ENCODE measurements around the gene ELFN2. TPM values are rescaled to one million over a fixed set of nuclear protein-coding genes. Genes with fewer than 3 reads are reported as not detected.

The ELFN2 gene
- total RNA-seq, 1 experiment from 2014 or later, result 0.34 TPM

DNA sequence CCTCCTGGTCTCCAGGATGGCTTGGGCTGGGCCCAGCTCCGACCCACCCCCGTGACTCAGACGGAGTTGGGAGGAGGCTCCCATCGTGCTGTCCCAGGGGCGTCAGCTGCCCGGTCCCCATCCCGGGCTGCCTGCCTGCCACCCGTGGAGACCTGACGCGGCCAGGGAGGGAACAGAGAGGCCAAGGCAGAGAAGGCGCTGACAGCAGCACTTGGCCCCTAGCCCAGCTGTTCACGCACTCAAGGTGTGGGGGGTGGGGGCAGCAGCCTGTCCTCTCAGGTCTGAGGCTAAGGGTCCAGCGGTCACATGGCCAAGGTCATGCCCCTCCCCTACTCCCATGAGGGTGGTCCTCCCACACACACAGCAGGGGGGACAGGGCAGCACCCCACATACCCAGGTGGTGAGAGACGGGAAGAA, 48.6 kb downstream of the ELFN2 start:
- in situ Hi-C loops (cut with HindIII; ENCODE audit: low pct_unique_long_range_greater_than_20kb, low sequenced_read_pairs), result no loop called here
- DNase-seq (ENCODE audit: low read depth, low spot score), result no peak

DNA sequence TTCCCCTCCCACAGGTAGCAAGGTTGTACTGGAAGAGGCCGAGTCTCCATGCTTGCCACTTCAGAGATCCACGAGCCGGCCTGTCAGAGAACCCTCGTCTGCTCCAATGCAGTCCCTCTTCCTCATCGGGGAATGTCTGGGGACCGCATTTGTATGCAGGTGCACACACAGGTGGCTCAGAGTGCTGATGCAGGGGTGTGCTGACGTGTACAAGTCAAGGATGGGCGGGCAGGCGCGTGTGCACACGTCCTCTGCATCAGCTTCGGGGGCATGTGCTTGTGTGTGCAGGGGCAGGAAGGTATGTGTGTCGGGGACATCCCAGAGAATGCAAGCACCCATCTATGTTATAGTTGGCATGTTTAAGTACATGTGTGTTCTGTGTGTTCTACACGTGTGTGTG, 49.4 kb downstream of the ELFN2 start:
- in situ Hi-C loops (cut with HindIII; ENCODE audit: low pct_unique_long_range_greater_than_20kb, low sequenced_read_pairs), result no loop called here
- DNase-seq (ENCODE audit: low read depth, low spot score), result no peak

DNA sequence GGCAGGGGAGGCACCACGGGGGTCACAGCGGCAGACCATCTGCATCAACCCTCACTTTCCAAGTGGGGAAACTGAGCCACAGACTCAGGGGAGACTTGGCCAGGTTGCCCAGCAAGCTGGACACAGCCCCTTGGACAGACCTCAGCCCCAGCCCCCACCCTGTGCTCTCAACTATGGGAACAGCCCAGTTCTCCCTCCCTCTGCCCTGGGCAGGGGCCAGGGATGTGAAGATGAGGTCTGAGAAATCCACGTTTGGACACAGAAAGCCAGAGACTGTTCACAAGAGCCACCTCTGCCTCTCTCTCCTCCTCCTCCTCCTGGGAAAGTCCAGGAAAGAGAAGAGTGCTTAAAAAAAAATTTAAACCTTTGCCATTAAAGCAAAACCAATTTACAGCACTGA, 50.1 kb downstream of the ELFN2 start:
- in situ Hi-C loops (cut with HindIII; ENCODE audit: low pct_unique_long_range_greater_than_20kb, low sequenced_read_pairs), result no loop called here
- no peak for DNase-seq (ENCODE audit: low read depth, low spot score)

DNA sequence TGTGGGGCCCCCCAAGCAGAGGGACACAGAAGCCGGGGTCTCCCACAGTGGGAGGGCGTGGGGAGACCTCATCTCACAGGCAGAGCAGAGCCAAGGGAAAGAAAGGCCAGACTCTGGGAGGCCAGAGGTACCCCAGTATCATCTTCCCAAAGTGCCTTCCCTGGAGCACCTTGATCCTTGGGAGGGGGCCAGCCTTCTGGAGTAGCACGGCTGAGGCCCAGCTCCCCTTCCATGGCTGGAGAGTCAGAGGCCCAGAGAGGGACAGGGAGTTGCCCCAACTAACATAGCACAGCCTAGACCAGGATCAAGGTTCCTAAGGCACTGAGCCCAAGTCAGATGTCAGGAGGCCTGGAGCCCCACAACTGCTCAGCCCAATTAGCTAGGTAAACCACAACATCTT, 50.6 kb downstream of the ELFN2 start:
- in situ Hi-C loops (cut with HindIII; ENCODE audit: low pct_unique_long_range_greater_than_20kb, low sequenced_read_pairs), result no loop called here
- no peak for DNase-seq (ENCODE audit: low read depth, low spot score)

- in situ Hi-C loops (cut with HindIII; ENCODE audit: low pct_unique_long_range_greater_than_20kb, low sequenced_read_pairs), result no loop called here
- no peak for DNase-seq (ENCODE audit: low read depth, low spot score)
Measured at GRCh38 chr22:37375801-37376200, 51.5 kb downstream of the ELFN2 start.

DNA sequence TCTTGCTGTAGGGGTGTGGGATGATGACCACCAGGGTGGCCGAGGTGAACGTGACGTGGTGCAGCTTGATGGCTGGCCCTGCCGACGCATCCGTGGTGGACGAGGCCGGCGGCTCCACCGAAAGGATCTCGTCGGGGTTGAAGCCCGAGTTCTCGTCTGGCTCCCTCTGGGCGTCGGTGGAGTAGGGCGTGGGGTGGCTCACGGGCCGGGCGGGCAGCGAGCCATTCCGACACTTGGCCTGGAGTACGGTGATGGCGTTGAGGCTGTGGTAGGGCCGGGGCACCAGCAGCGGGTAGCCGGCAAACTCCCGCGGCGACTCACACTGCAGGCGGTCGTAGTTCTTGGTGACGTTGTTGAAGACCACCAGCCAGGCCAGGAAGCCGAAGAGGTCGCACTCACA, 52.7 kb downstream of the ELFN2 start:
- DNase-seq (ENCODE audit: low read depth, low spot score), result no peak
- in situ Hi-C loops (cut with HindIII; ENCODE audit: low pct_unique_long_range_greater_than_20kb, low sequenced_read_pairs), result no loop called here

GRCh38 chr22:37373451-37373850, 53.8 kb downstream of the ELFN2 start:
- in situ Hi-C loops (cut with HindIII; ENCODE audit: low pct_unique_long_range_greater_than_20kb, low sequenced_read_pairs), result no loop called here
- DNase-seq (ENCODE audit: low read depth, low spot score), result no peak

DNA sequence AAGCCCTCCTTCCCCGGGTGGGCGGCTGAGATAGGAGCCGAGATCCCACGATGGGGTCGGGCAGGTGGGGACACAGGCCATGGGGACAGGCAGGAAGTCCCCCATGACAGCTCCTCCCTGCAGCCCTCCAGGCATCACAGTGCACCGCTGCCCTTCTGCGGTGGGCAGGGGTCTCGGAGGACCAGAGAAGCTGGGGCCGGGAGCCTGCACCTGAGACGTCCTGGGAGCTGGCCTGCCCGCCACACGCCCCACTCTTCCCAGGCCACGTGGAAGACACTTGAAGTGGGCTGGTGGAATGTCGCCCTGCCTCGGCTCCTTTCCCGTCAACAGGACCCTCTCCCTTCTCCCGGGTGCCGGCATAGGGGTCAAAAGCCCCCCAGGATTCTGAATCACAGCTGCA, 55.4 kb downstream of the ELFN2 start:
- DNase-seq (ENCODE audit: low read depth, low spot score), result no peak
- in situ Hi-C loops (cut with HindIII; ENCODE audit: low pct_unique_long_range_greater_than_20kb, low sequenced_read_pairs), result no loop called here

DNA sequence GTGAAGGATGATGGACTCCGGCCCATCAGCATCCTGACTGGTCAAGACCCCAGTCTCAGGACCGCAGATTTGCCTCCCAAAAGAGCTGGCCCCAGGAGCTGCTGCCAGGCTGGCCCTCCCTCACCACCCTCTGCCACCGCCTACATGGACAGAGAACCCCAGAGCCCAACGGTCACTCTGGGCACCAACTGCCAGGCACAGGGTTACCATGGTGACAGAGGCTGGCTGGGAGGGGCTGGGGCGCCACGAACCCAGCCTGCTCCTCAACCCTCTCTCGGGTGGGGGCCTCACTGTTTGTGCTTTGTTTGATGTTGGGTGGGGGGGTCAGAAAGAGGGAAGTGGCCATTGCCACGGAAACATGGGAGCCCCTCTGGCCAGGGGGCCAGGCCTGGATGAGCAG, 55.8 kb downstream of the ELFN2 start:
- DNase-seq (ENCODE audit: low read depth, low spot score), result no peak
- in situ Hi-C loops (cut with HindIII; ENCODE audit: low pct_unique_long_range_greater_than_20kb, low sequenced_read_pairs), result no loop called here

- no peak for DNase-seq (ENCODE audit: low read depth, low spot score)
- in situ Hi-C loops (cut with HindIII; ENCODE audit: low pct_unique_long_range_greater_than_20kb, low sequenced_read_pairs), result no loop called here
Measured at GRCh38 chr22:37370306-37370979, 56.8 kb downstream of the ELFN2 start.

GRCh38 chr22:37369483-37369882, 57.8 kb downstream of the ELFN2 start:
- DNase-seq (ENCODE audit: low read depth, low spot score), result no peak
- in situ Hi-C loops (cut with HindIII; ENCODE audit: low pct_unique_long_range_greater_than_20kb, low sequenced_read_pairs), result no loop called here

DNA sequence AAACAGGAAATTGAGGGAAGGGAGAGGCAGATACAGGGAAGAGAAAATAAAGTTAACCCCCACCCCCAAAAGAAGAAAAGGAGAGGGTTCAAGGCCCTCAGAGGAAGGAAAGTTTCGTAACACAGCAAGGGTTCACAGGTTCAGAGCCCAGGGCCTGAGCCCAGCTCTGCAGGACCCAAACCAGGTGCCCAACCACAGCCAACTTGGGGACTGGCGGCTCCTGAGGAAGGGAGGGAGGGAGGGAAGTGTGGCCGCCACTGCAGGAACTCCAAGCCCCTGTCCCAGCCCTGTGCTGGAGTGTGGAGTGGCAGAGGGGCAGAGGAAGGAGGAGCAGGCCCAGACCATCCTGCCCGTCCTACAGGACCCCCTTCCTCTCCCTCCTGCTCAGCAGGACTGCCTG, 59.2 kb downstream of the ELFN2 start:
- no peak for DNase-seq (ENCODE audit: low read depth, low spot score)
- in situ Hi-C loops (cut with HindIII; ENCODE audit: low pct_unique_long_range_greater_than_20kb, low sequenced_read_pairs), result no loop called here

DNA sequence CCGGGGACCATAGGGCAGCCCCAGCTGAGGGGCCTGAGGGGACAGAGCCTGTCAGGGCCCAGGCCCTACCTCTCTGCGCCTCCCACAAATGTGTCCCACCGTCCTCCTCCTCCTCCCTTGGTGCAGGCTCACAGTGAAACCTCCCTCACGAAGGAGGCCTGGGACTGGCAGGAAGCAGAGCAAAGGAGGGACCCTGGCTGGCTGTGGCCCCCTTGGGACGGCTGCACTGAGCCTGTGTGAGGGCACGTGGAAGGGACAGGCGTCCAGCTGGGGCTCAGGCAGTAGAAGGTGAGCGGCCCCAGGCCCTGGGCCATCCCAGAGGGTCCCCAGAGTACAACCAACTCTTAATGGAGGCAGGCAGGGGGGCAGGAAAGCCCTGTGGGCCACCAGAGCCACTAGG, 60.7 kb downstream of the ELFN2 start:
- DNase-seq (ENCODE audit: low read depth, low spot score), result no peak
- in situ Hi-C loops (cut with HindIII; ENCODE audit: low pct_unique_long_range_greater_than_20kb, low sequenced_read_pairs), result no loop called here

GRCh38 chr22:37365950-37366349, 61.3 kb downstream of the ELFN2 start:
- no peak for DNase-seq (ENCODE audit: low read depth, low spot score)
- in situ Hi-C loops (cut with HindIII; ENCODE audit: low pct_unique_long_range_greater_than_20kb, low sequenced_read_pairs), result no loop called here

GRCh38 chr22:37363261-37363992, 63.9 kb downstream of the ELFN2 start:
- in situ Hi-C loops (cut with HindIII; ENCODE audit: low pct_unique_long_range_greater_than_20kb, low sequenced_read_pairs), result no loop called here
- no peak for DNase-seq (ENCODE audit: low read depth, low spot score)

- in situ Hi-C loops (cut with HindIII; ENCODE audit: low pct_unique_long_range_greater_than_20kb, low sequenced_read_pairs), result no loop called here
- DNase-seq (ENCODE audit: low read depth, low spot score), result no peak
Measured at GRCh38 chr22:37362621-37363020, 64.7 kb downstream of the ELFN2 start.

DNA sequence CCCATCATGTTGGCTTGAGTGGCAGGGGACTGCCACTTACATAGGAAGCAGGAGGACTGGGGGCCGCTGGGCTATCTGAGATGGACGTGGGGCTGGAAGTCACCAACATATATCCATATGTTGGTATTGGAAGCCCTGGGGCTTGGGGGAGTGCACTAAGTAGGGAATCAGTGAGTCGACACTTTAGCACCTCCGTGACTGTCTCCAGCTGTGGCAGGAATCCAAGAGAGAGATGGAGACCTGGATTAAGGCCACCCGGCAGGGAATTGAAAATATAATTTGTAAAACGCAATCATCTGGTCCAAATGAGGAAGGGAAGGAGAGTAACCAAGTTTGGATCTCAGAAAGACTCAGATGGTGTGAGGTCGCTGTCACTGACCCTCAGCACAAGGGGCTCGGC, 68.4 kb downstream of the ELFN2 start:
- DNase-seq (ENCODE audit: low read depth, low spot score), result no peak

DNA sequence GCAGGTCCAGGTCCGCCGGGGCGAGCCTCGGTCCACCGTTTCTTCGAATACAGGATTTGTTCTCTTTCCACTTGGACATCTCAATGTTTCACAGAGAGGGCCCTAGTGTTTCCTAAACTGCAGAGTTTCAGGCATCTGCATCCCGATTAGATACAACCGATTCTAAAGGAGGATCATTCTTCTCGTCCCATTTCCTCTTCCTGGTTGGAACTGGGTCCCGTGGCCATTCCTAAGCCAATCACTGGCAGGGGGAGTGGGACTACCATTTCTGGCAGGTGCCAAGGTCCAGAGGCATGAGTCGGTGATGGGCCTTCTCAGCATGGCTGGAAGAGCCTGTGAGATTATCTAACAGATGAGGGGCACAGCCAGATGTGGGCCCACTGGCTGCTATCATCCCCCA, 68.9 kb downstream of the ELFN2 start:
- no peak for DNase-seq (ENCODE audit: low read depth, low spot score)
- in situ Hi-C loops (cut with HindIII; ENCODE audit: low pct_unique_long_range_greater_than_20kb, low sequenced_read_pairs), result no loop called here

More for the DNA sequence above, 68.4 kb downstream of the ELFN2 start:
- in situ Hi-C loops (cut with HindIII; ENCODE audit: low pct_unique_long_range_greater_than_20kb, low sequenced_read_pairs), result no loop called here

DNA sequence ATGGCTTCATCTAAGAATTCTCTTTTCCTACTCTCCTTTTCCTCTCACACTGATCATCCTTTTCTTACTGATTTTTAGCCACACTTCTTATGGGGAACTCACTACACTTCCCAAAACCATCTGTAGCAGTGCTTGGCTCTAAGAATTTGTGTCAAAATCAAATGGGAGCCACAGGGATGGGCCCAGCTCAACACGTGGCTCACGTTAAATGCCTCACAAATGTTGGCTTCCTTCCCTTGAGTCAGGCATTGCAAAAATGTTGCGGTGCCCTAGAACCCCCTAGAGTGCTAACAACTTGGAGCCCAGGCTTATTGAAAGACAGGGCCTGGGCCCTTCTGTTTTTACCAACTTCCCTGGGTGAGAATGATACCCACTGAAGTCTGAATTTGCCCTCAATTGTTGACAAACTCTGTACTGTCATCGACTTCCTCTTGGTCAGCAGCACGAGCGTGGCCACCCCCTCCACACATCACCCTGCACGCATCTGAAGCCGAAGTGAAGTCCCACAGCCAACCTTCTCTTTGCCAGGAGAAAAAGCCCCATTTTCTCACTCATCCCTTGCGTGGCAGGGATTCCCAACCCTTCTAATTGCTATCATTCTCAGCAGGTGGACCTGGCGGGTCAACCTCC, 69.7 kb downstream of the ELFN2 start:
- in situ Hi-C loops (cut with HindIII; ENCODE audit: low pct_unique_long_range_greater_than_20kb, low sequenced_read_pairs), result no loop called here
- no peak for DNase-seq (ENCODE audit: low read depth, low spot score)

Data from SK-MEL-5 (cell line).